H9 (cell line): ENCODE measurements around the gene ANKMY1. TPM values are rescaled to one million over a fixed set of nuclear protein-coding genes. Genes with fewer than 3 reads are reported as not detected.

Experiments used
- DNase-seq: peaks from one replicate; pipeline ENCODE4 v3.0.0-alpha.2; 2017
- H2AFZ ChIP-seq: one replicate; pipeline ENCODE4 v1.6.1; 2013; ENCODE audit warnings: mild to moderate bottlenecking, low read length, control low read depth, moderate library complexity
- H2AK5ac ChIP-seq: 2 replicates; pipeline ENCODE4 v1.6.1; 2013; ENCODE audit warnings: low read length, control low read depth, mixed read lengths; ENCODE audit not compliant: insufficient read length
- H2BK120ac ChIP-seq: one replicate; pipeline ENCODE4 v1.6.1; 2013; ENCODE audit warnings: low read depth, mild to moderate bottlenecking, low read length, control low read depth, inconsistent platforms; ENCODE audit not compliant: poor library complexity, severe bottlenecking
- H2BK12ac ChIP-seq: 2 replicates; pipeline ENCODE4 v1.6.1; 2013; ENCODE audit warnings: low read length, control low read depth, mixed read lengths, low read depth; ENCODE audit not compliant: insufficient read length
- H2BK15ac ChIP-seq: 2 replicates; pipeline ENCODE4 v1.6.1; 2013; ENCODE audit warnings: low read depth, low read length, control low read depth
- H2BK20ac ChIP-seq: one replicate; pipeline ENCODE4 v1.6.1; 2013; ENCODE audit warnings: low read depth, mild to moderate bottlenecking, low read length, control low read depth, inconsistent platforms; ENCODE audit not compliant: poor library complexity, severe bottlenecking
- H2BK5ac ChIP-seq: 2 replicates; pipeline ENCODE4 v1.6.1; 2013; ENCODE audit warnings: low read length, control low read depth, mixed read lengths; ENCODE audit not compliant: insufficient read length
- H3K14ac ChIP-seq: 2 replicates; pipeline ENCODE4 v1.6.1; 2013; ENCODE audit warnings: low read length, control low read depth; ENCODE audit not compliant: insufficient read depth
- H3K18ac ChIP-seq: 2 replicates; pipeline ENCODE4 v1.6.1; 2013; ENCODE audit warnings: low read depth, mild to moderate bottlenecking, mixed read lengths, low read length, control low read depth; ENCODE audit not compliant: insufficient read length
- H3K23ac ChIP-seq: 2 replicates; pipeline ENCODE4 v1.6.1; 2013; ENCODE audit warnings: low read length, control low read depth, mixed read lengths, low read depth; ENCODE audit not compliant: insufficient read length
- H3K23me2 ChIP-seq: 2 replicates; pipeline ENCODE4 v1.6.1; 2013; ENCODE audit warnings: low read depth, mild to moderate bottlenecking, mixed read lengths, low read length, control low read depth; ENCODE audit not compliant: insufficient read length, poor library complexity, severe bottlenecking
- H3K27ac ChIP-seq: 2 replicates; pipeline ENCODE4 v1.5.1; 2013; ENCODE audit warnings: low read length, control low read depth, mixed read lengths, low read depth; ENCODE audit not compliant: insufficient read length
- H3K27me3 ChIP-seq: 2 replicates; pipeline ENCODE4 v1.6.1; 2013; ENCODE audit warnings: low read length, control low read depth, inconsistent platforms; ENCODE audit not compliant: insufficient read depth
- H3K4ac ChIP-seq: 2 replicates; pipeline ENCODE4 v1.6.1; 2013; ENCODE audit warnings: low read depth, mild to moderate bottlenecking, control low read depth, inconsistent platforms, low read length, moderate library complexity
- H3K4me1 ChIP-seq: 2 replicates; pipeline ENCODE4 v1.6.1; 2013; ENCODE audit warnings: low read length, control low read depth, inconsistent platforms; ENCODE audit not compliant: insufficient read depth
- H3K4me2 ChIP-seq: 2 replicates; pipeline ENCODE4 v1.6.1; 2013; ENCODE audit warnings: low read length, control low read depth, mixed read lengths; ENCODE audit not compliant: insufficient read length, insufficient read depth
- H3K56ac ChIP-seq: 2 replicates; pipeline ENCODE4 v1.6.1; 2013; ENCODE audit warnings: low read depth, mild to moderate bottlenecking, mixed read lengths, low read length, control low read depth; ENCODE audit not compliant: insufficient read length
- H3K79me1 ChIP-seq: 2 replicates; pipeline ENCODE4 v1.6.1; 2013; ENCODE audit warnings: low read depth, mild to moderate bottlenecking, moderate library complexity, low read length, control low read depth, inconsistent platforms; ENCODE audit not compliant: insufficient read depth, poor library complexity, severe bottlenecking
- H3K79me2 ChIP-seq: 2 replicates; pipeline ENCODE4 v1.6.1; 2013; ENCODE audit warnings: low read length, control low read depth, inconsistent platforms; ENCODE audit not compliant: insufficient read depth
- H3K9ac ChIP-seq: 2 replicates; pipeline ENCODE4 v1.6.1; 2013; ENCODE audit warnings: low read length, control low read depth, mixed read lengths; ENCODE audit not compliant: insufficient read length; ENCODE audit errors: extremely low read depth
- H3K9me3 ChIP-seq: one replicate; pipeline ENCODE4 v1.6.1; 2013; ENCODE audit warnings: low read depth, low read length, inconsistent platforms; ENCODE audit not compliant: control insufficient read depth
- H3T11ph ChIP-seq: one replicate; pipeline ENCODE4 v1.6.1; 2013; ENCODE audit warnings: mild to moderate bottlenecking, low read length, control low read depth, inconsistent platforms
- H4K20me1 ChIP-seq: one replicate; pipeline ENCODE4 v1.6.1; 2013; ENCODE audit not compliant: control insufficient read depth, insufficient read length, insufficient read depth
- H4K5ac ChIP-seq: 2 replicates; pipeline ENCODE4 v1.6.1; 2013; ENCODE audit warnings: low read depth, mild to moderate bottlenecking, mixed read lengths, low read length, control low read depth; ENCODE audit not compliant: insufficient read length
- H4K8ac ChIP-seq: replicated peaks from 2 replicates; pipeline ENCODE4 v1.6.1; 2013; ENCODE audit warnings: low read length, control low read depth, mixed read lengths, low read depth; ENCODE audit not compliant: insufficient read length
- H4K91ac ChIP-seq: 2 replicates; pipeline ENCODE4 v1.6.1; 2013; ENCODE audit warnings: low read depth, mild to moderate bottlenecking, moderate library complexity, mixed read lengths, low read length, control low read depth; ENCODE audit not compliant: insufficient read length
- H3K27ac Mint-ChIP-seq, 3 experiments: 2 replicates in 2 of 3; 3 replicates in 1 of 3; pipeline ENCODE4 v1.8.0; 2020 to 2021; ENCODE audit warnings: mixed read lengths in 3 of 3, mild to moderate bottlenecking in 1 of 3, moderate library complexity in 1 of 3
- H3K27me3 Mint-ChIP-seq: 2 replicates; pipeline ENCODE4 v1.8.0; 2021; ENCODE audit warnings: low read depth, mild to moderate bottlenecking, moderate library complexity, mixed read lengths
- H3K36me3 Mint-ChIP-seq, 3 experiments: 2 replicates in 2 of 3; 3 replicates in 1 of 3; pipeline ENCODE4 v1.8.0; 2020 to 2021; ENCODE audit warnings: low read depth in 3 of 3, mixed read lengths in 3 of 3; ENCODE audit not compliant: insufficient read depth in 1 of 3
- H3K4me1 Mint-ChIP-seq, 2 experiments: 2 replicates each; pipeline ENCODE4 v1.8.0; 2020; ENCODE audit warnings: mixed read lengths in 2 of 2
- H3K4me3 Mint-ChIP-seq, 2 experiments: 2 replicates in 1 of 2; 3 replicates in 1 of 2; pipeline ENCODE4 v1.8.0; 2020 to 2021; ENCODE audit warnings: mild to moderate bottlenecking in 2 of 2, mixed read lengths in 2 of 2, moderate library complexity in 1 of 2
- H3K9me3 Mint-ChIP-seq, 2 experiments: 2 replicates in 1 of 2; 3 replicates in 1 of 2; pipeline ENCODE4 v1.8.0; 2020; ENCODE audit warnings: mild to moderate bottlenecking in 2 of 2, mixed read lengths in 2 of 2, moderate library complexity in 1 of 2
- WGBS: extraction: QIAGEN DNeasy Blood & Tissue Kit; methylation state at CpG from one replicate; pipeline ENCODE4 v1.1.7; 2013; ENCODE audit warnings: missing lambda C conversion rate, low lambda C conversion rate, mixed read lengths; ENCODE audit not compliant: insufficient read length; ENCODE audit errors: extremely low coverage; 5-methylcytosine and 5-hydroxymethylcytosine counted together
- total RNA-seq: library from RNA; stranded (reverse); gene quantifications from 2 replicates; pipeline ENCODE4 v1.2.1, GENCODE V29; 2021
- TF ChIP-seq, protein P1 (sequence below): fragments of 200-600 bp; sonication (generic); conservative IDR thresholded peaks from 3 replicates; pipeline ENCODE4 v1.8.0; 2021; ENCODE audit warnings: antibody characterized with exemption, mild to moderate bottlenecking

The ANKMY1 gene
- total RNA-seq, 1 experiment from 2014 or later = 13.7 TPM

DNA sequence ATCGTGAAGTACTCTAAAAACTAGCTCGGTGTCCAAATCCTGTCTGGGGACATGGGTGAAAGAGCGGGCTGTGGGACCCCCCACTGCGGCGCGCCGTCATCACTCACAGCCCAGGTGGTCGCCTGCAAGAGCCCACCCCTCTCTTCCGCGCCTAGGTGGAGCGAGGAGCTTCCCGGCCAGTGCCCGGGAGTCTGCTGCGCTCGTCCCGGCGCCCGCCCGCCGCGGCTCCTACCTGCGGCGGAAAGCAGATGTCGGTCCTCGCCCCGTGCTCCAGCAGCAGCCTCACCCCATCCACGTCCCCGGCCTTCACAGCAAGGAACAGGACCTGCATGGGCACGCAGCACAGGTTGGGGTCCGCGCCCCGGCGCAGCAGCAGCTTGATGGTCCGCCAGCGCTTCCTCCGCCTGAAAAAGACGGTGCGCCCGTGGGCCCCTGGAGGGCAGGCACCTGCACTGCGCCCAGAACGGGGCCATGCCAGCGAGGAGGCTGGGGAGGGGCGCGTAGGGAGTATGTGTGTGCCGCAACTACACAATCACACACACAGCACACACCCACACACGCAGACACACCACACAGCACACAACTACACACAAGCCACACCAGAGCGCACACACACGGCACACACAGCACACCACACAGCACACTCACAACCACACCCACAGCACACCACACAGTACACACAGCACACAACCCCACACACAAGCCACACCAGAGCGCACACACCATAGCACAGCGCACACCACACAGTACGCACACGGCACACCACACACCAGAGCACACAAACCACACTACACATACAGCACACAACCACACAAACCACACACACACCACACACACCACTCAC, 37.4 kb downstream of the ANKMY1 start:
- WGBS = no CpG with 5 or more reads among the region's 52 CpGs
- Histone ChIP-seq H3K56ac (no peak overlapping the region), H3K18ac (no peak overlapping the region), H4K91ac (no peak overlapping the region), H2BK120ac (no peak overlapping the region), H3K9me3 (peaks cover 12% of the 10 kb centered on the region), H3T11ph (no peak overlapping the region), H3K27ac (no peak overlapping the region), H4K8ac (no peak overlapping the region), H2BK20ac (no peak overlapping the region), H3K23ac (no peak overlapping the region), H3K4me1 (peaks cover 2% of the 10 kb centered on the region; the same call in 1 of the 2 replicates), H3K79me1 (no peaks in the 10 kb centered on the region), H2BK5ac (no peak overlapping the region), H2BK15ac (no peak overlapping the region), H2BK12ac (no peak overlapping the region), H3K79me2 (no peaks in the 10 kb centered on the region), H3K14ac (no peak overlapping the region; the same call in 1 of the 2 replicates), H3K9ac (no peak overlapping the region), H4K5ac (no peak overlapping the region), H3K23me2 (no peaks in the 10 kb centered on the region), H4K20me1 (peaks cover 4% of the 10 kb centered on the region), H3K27me3 (no peaks in the 10 kb centered on the region; the same call in 1 of the 2 replicates), H2AFZ (no peak overlapping the region), H2AK5ac (no peak overlapping the region), H3K4ac (no peak overlapping the region), H3K4me2 (peak overlapping the region; percentile 4)
- peaks cover 17% of the 10 kb centered on the region for H3K27me3 Mint-ChIP-seq
- DNase-seq = peak; percentile 64
- peak overlapping the region in 1 of 2 experiments; percentile 68; a peak in 4 of 5 replicates for H3K4me3 Mint-ChIP-seq
- H3K9me3 Mint-ChIP-seq = peaks cover 29 to 39% of the 10 kb centered on the region in 2 experiments
- H3K4me1 Mint-ChIP-seq = peaks cover 0 to 3% of the 10 kb centered on the region in 2 experiments; a peak in 1 of 4 replicates
- TF ChIP-seq, protein P1, sequence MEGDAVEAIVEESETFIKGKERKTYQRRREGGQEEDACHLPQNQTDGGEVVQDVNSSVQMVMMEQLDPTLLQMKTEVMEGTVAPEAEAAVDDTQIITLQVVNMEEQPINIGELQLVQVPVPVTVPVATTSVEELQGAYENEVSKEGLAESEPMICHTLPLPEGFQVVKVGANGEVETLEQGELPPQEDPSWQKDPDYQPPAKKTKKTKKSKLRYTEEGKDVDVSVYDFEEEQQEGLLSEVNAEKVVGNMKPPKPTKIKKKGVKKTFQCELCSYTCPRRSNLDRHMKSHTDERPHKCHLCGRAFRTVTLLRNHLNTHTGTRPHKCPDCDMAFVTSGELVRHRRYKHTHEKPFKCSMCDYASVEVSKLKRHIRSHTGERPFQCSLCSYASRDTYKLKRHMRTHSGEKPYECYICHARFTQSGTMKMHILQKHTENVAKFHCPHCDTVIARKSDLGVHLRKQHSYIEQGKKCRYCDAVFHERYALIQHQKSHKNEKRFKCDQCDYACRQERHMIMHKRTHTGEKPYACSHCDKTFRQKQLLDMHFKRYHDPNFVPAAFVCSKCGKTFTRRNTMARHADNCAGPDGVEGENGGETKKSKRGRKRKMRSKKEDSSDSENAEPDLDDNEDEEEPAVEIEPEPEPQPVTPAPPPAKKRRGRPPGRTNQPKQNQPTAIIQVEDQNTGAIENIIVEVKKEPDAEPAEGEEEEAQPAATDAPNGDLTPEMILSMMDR = peak; percentile 33; the same call in 2 of the 3 replicates
- peaks cover 31 to 37% (median 35%) of the 10 kb centered on the region in 3 experiments for H3K36me3 Mint-ChIP-seq
- no peak overlapping the region for H3K27ac Mint-ChIP-seq
